GM12873 (cell line): ENCODE measurements around the gene C1orf116.

Experiments
- CTCF ChIP-seq: IDR thresholded peaks from 2 replicates; pipeline ENCODE4 v1.5.1; 2012; ENCODE audit warnings: low read depth, mild to moderate bottlenecking, moderate library complexity, low read length, control low read depth; ENCODE audit not compliant: insufficient read depth; ENCODE audit errors: missing control alignments

C1orf116 gene

GRCh38 chr1:207021139-207021861 is 11.3 kb downstream of the C1orf116 start:
- TF ChIP-seq CTCF: no peak

GRCh38 chr1:207020709-207021107 is 11.8 kb downstream of the C1orf116 start:
- no peak for TF ChIP-seq CTCF

GRCh38 chr1:207020065-207020708 is 12.4 kb downstream of the C1orf116 start:
- no peak for TF ChIP-seq CTCF

GRCh38 chr1:207019661-207020060 is 12.9 kb downstream of the C1orf116 start:
- TF ChIP-seq CTCF: no peak

- no peak for TF ChIP-seq CTCF
Observed at GRCh38 chr1:207019161-207019560, 13.4 kb downstream of the C1orf116 start.

GRCh38 chr1:207018707-207019106 is 13.8 kb downstream of the C1orf116 start:
- TF ChIP-seq CTCF: no peak

- no peak for TF ChIP-seq CTCF
Observed at GRCh38 chr1:207017615-207018559, 14.7 kb downstream of the C1orf116 start.
